IMR-90 (cell line): ENCODE data around the gene SLC66A2. TPM values are rescaled to one million over a fixed set of nuclear protein-coding genes. Genes with fewer than 3 reads are reported as not detected.

Experiments
- ATAC-seq: fragments of 200-7000 bp; cut with Tn5 transposase; 2 replicates; pipeline ENCODE4 v1.9.1; 2020; ENCODE audit warnings: low read depth, mild to moderate bottlenecking, moderate library complexity
- BruUV-seq: library from RNA; stranded (reverse); fragments of 400-500 nt; replicated peaks from 2 replicates; lab custom pipeline; 2021; lab: Mats Ljungman, UMichigan
- CTCF ChIA-PET: fragments of 300-600 bp; formaldehyde crosslinking; extraction: SDS; loops from one replicate; lab custom pipeline; 2021; ENCODE audit warnings: antibody characterized with exemption; lab: Yijun Ruan, JAX
- POLR2A ChIA-PET: fragments of 300-600 bp; sonication (Branson Sonifier 250); formaldehyde crosslinking; loops from one replicate; lab custom pipeline; 2022; ENCODE audit warnings: antibody characterized with exemption; ENCODE audit not compliant: unreplicated experiment; lab: Charles Lee
- DNase-seq: peaks from one replicate; pipeline ENCODE4 v3.0.0; 2013
- H2AFZ ChIP-seq: replicated peaks from 2 replicates; pipeline ENCODE3; 2013; ENCODE audit warnings: low read length, mild to moderate bottlenecking; ENCODE audit not compliant: poor library complexity
- H2AK5ac ChIP-seq: 2 replicates; pipeline ENCODE4 v1.6.1; 2013; ENCODE audit warnings: low read depth, low read length, inconsistent platforms
- H2AK9ac ChIP-seq: replicated peaks from 2 replicates; pipeline ENCODE3; 2013; ENCODE audit warnings: mild to moderate bottlenecking, low read depth, low read length, moderate library complexity; ENCODE audit not compliant: poor library complexity
- H2BK120ac ChIP-seq: 2 replicates; pipeline ENCODE4 v1.6.1; 2013; ENCODE audit warnings: low read depth, low read length, inconsistent platforms
- H2BK15ac ChIP-seq: 3 replicates; pipeline ENCODE4 v1.6.1; 2013; ENCODE audit warnings: low read depth, low read length, inconsistent platforms
- H2BK20ac ChIP-seq: 2 replicates; pipeline ENCODE4 v1.6.1; 2013; ENCODE audit warnings: low read depth, mild to moderate bottlenecking, inconsistent platforms, low read length, moderate library complexity
- H2BK5ac ChIP-seq: 2 replicates; pipeline ENCODE4 v1.6.1; 2013; ENCODE audit warnings: mild to moderate bottlenecking, low read depth, low read length, inconsistent platforms; ENCODE audit not compliant: poor library complexity, severe bottlenecking
- H3K14ac ChIP-seq: replicated peaks from 2 replicates; pipeline ENCODE4 v1.6.1; 2013; ENCODE audit warnings: low read depth, low read length, inconsistent platforms
- H3K18ac ChIP-seq: 2 replicates; pipeline ENCODE4 v1.6.1; 2013; ENCODE audit warnings: low read depth, low read length, control low read depth
- H3K23ac ChIP-seq: 2 replicates; pipeline ENCODE4 v1.6.1; 2013; ENCODE audit warnings: low read depth, low read length, inconsistent platforms
- H3K27ac ChIP-seq: 2 replicates; pipeline ENCODE4 v1.5.1; 2013; ENCODE audit warnings: mild to moderate bottlenecking, control low read depth, low read length; ENCODE audit not compliant: insufficient read depth
- H3K27me3 ChIP-seq: 2 replicates; pipeline ENCODE4 v1.6.1; 2013; ENCODE audit warnings: low read length; ENCODE audit not compliant: control insufficient read depth, insufficient read depth
- H3K36me3 ChIP-seq: 2 replicates; pipeline ENCODE4 v1.6.1; 2013; ENCODE audit warnings: low read length, mixed read lengths; ENCODE audit not compliant: control insufficient read depth, insufficient read depth
- H3K4ac ChIP-seq: 2 replicates; pipeline ENCODE4 v1.6.1; 2013; ENCODE audit warnings: low read depth, low read length, inconsistent platforms
- H3K4me1 ChIP-seq: 2 replicates; pipeline ENCODE4 v1.6.1; 2013; ENCODE audit warnings: low read length, mixed read lengths; ENCODE audit not compliant: control insufficient read depth, insufficient read depth
- H3K4me2 ChIP-seq: 2 replicates; pipeline ENCODE4 v1.6.1; 2013; ENCODE audit warnings: low read depth, mild to moderate bottlenecking, control low read depth, low read length, moderate library complexity
- H3K4me3 ChIP-seq: 2 replicates; pipeline ENCODE4 v1.5.1; 2013; ENCODE audit warnings: low read depth, mild to moderate bottlenecking, control low read depth, low read length, moderate library complexity; ENCODE audit not compliant: insufficient read depth
- H3K56ac ChIP-seq: 2 replicates; pipeline ENCODE4 v1.6.1; 2013; ENCODE audit warnings: low read length, inconsistent platforms; ENCODE audit not compliant: insufficient read depth; ENCODE audit errors: extremely low read depth
- H3K79me1 ChIP-seq, 2 experiments: 2 replicates each; pipeline ENCODE4 v1.6.1; 2013; ENCODE audit warnings: low read length in 2 of 2, inconsistent platforms in 1 of 2, low read depth in 1 of 2
- H3K9ac ChIP-seq: 2 replicates; pipeline ENCODE4 v1.6.1; 2013; ENCODE audit warnings: low read depth, low read length, control low read depth
- H3K9me1 ChIP-seq: 2 replicates; pipeline ENCODE4 v1.6.1; 2013; ENCODE audit warnings: low read length, inconsistent platforms; ENCODE audit not compliant: insufficient read depth
- H3K9me3 ChIP-seq: 2 replicates; pipeline ENCODE4 v1.6.1; 2013; ENCODE audit warnings: low read length; ENCODE audit not compliant: control insufficient read depth, insufficient read depth
- H4K20me1 ChIP-seq: 2 replicates; pipeline ENCODE4 v1.6.1; 2013; ENCODE audit warnings: low read length, inconsistent platforms; ENCODE audit not compliant: insufficient read depth
- H4K5ac ChIP-seq: 2 replicates; pipeline ENCODE4 v1.6.1; 2013; ENCODE audit warnings: mild to moderate bottlenecking, low read depth, low read length, control low read depth
- H4K8ac ChIP-seq, 2 experiments: 2 replicates each; pipeline ENCODE4 v1.6.1; 2013; ENCODE audit warnings: low read depth in 2 of 2, low read length in 2 of 2, control low read depth in 1 of 2, inconsistent platforms in 1 of 2
- H4K91ac ChIP-seq: 2 replicates; pipeline ENCODE4 v1.6.1; 2013; ENCODE audit warnings: low read depth, low read length, inconsistent platforms; ENCODE audit not compliant: insufficient read depth
- BHLHE40 ChIP-seq: fragments of 150-350 bp; IDR thresholded peaks from 2 replicates; pipeline ENCODE4 v1.6.1; 2016; ENCODE audit warnings: mild to moderate bottlenecking, low read depth, low read length
- CEBPB ChIP-seq: IDR thresholded peaks from 2 replicates; pipeline ENCODE4 v1.6.1; 2012; ENCODE audit warnings: low read depth, low read length, improper control_type of control experiment
- CHD1 ChIP-seq: IDR thresholded peaks from 2 replicates; pipeline ENCODE4 v1.6.1; 2012; ENCODE audit warnings: low read depth, low read length, improper control_type of control experiment
- ELK1 ChIP-seq: fragments of 150-350 bp; IDR thresholded peaks from 2 replicates; pipeline ENCODE4 v1.6.1; 2016; ENCODE audit warnings: low read depth, mild to moderate bottlenecking, low read length, moderate library complexity, borderline replicate concordance
- FOS ChIP-seq: fragments of 150-350 bp; IDR thresholded peaks from 2 replicates; pipeline ENCODE4 v1.6.1; 2016; ENCODE audit warnings: low read depth, low read length
- MAFK ChIP-seq: IDR thresholded peaks from 2 replicates; pipeline ENCODE4 v1.6.1; 2012; ENCODE audit warnings: low read depth, low read length, improper control_type of control experiment
- MAZ ChIP-seq: IDR thresholded peaks from 2 replicates; pipeline ENCODE4 v1.6.1; 2012; ENCODE audit warnings: low read depth, mild to moderate bottlenecking, low read length, improper control_type of control experiment, moderate library complexity, borderline replicate concordance
- MXI1 ChIP-seq: IDR thresholded peaks from 2 replicates; pipeline ENCODE4 v1.6.1; 2012; ENCODE audit warnings: low read depth, mild to moderate bottlenecking, low read length, moderate library complexity, borderline replicate concordance
- NFE2L2 ChIP-seq: fragments of 150-350 bp; IDR thresholded peaks from 2 replicates; pipeline ENCODE4 v1.6.1; 2016; ENCODE audit warnings: low read depth, mild to moderate bottlenecking, low read length
- POLR2A ChIP-seq: IDR thresholded peaks from 2 replicates; pipeline ENCODE4 v1.6.1; 2012; ENCODE audit warnings: mild to moderate bottlenecking, low read depth, low read length
- RAD21 ChIP-seq: IDR thresholded peaks from 2 replicates; pipeline ENCODE4 v1.6.1; 2012; ENCODE audit warnings: low read length, improper control_type of control experiment
- RCOR1 ChIP-seq: IDR thresholded peaks from 2 replicates; pipeline ENCODE4 v1.6.1; 2012; ENCODE audit warnings: mild to moderate bottlenecking, low read length, improper control_type of control experiment; ENCODE audit not compliant: insufficient replicate concordance
- RFX5 ChIP-seq: IDR thresholded peaks from 2 replicates; pipeline ENCODE4 v1.8.0; 2012; ENCODE audit warnings: low read depth, mild to moderate bottlenecking, low read length, moderate library complexity
- SMC3 ChIP-seq: fragments of 150-350 bp; IDR thresholded peaks from 2 replicates; pipeline ENCODE4 v1.6.1; 2016; ENCODE audit warnings: low read depth, mild to moderate bottlenecking, antibody characterized with exemption, low read length, moderate library complexity
- USF2 ChIP-seq: fragments of 150-350 bp; IDR thresholded peaks from 2 replicates; pipeline ENCODE4 v1.6.1; 2017; ENCODE audit warnings: mild to moderate bottlenecking, antibody characterized with exemption, low read length, low read depth
- WGBS, 2 experiments: methylation state at CpG; one replicate each; pipeline versions ENCODE4 v1.1.5 to v1.1.7; 2013; ENCODE audit warnings: missing lambda C conversion rate in 2 of 2; ENCODE audit not compliant: insufficient read length in 1 of 2; ENCODE audit errors: extremely low coverage in 2 of 2; 5-methylcytosine and 5-hydroxymethylcytosine counted together
- dilution Hi-C: fragments of 300-500 bp; cut with HindIII; formaldehyde crosslinking; loops from one replicate; pipeline ENCODE4 v1.14.3; 2018; ENCODE audit warnings: low sequenced_read_pairs; ENCODE audit not compliant: unreplicated experiment
- in situ Hi-C: fragments of 300-500 bp; cut with MboI; formaldehyde crosslinking; loops from 3 replicates; pipeline ENCODE4 v1.14.3; 2019; ENCODE audit warnings: low sequenced_read_pairs, inconsistent platforms, mixed read lengths
- intact Hi-C: fragments of 100-400 bp; cut with micrococcal nuclease; formaldehyde crosslinking; loops from 2 replicates; pipeline ENCODE4 v1.10.0; 2022
- polyA plus RNA-seq, 3 experiments: library from polyadenylated mRNA; depleted of rRNA; stranded (reverse); fragments of >200 nt; gene quantifications; 2 replicates each; pipeline ENCODE4 v1.2.3, GENCODE V29; 2012; ENCODE audit warnings: low replicate concordance in 1 of 3
- total RNA-seq: library from RNA; depleted of rRNA; stranded (reverse); fragments of >200 nt; gene quantifications from 2 replicates; pipeline ENCODE4 v1.2.3, GENCODE V29; 2012
- TF ChIP-seq, protein P1 (sequence below): conservative IDR thresholded peaks from 2 replicates; pipeline ENCODE4 v1.5.1; 2012; ENCODE audit warnings: mild to moderate bottlenecking, low read depth, low read length, improper control_type of control experiment

SLC66A2 gene
- total and polyA plus RNA-seq, 2 of the 4 experiments (the other 2 are of a cell fraction), result 17.6 to 23.5 TPM

DNA sequence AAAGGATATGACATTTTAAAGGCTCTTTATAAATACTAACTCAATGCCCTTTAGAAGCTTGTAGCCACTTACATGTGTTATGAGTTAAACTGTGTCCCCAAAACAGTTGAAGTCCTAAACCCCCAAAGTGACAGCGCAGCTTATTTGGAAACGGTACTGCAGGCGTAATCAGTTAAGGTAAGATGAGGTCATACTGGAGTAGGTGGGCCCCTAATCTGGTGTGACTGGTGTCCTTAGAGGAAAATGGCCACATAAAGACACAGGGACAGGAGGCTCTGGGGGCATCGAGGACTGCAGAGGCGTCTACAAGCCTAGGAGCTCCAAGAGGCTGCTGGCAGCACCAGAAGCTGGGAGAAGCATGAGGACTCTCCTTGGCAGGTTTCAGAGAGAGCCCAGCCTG, 28.4 kb upstream of the SLC66A2 start:
- H3K27ac ChIP-seq, result no peak overlapping the region; the same call in 1 of the 2 replicates
- POLR2A ChIA-PET, result no interaction called here
- no peaks in the 10 kb centered on the region for H3K9me3 ChIP-seq
- CTCF ChIA-PET, result no interaction called here
- no peak overlapping the region for H3K4me2 ChIP-seq
- H4K91ac ChIP-seq, result no peak overlapping the region
- no peak overlapping the region for H3K4ac ChIP-seq
- no peak overlapping the region for H3K18ac ChIP-seq
- H3K9me1 ChIP-seq, result peaks cover 22% of the 10 kb centered on the region
- H2BK20ac ChIP-seq, result no peak overlapping the region
- intact Hi-C loops, result no loop called here
- ATAC-seq (no peak), DNase-seq (no peak)
- no peak overlapping the region for H3K9ac ChIP-seq
- no peak overlapping the region for H2AK9ac ChIP-seq
- dilution Hi-C loops, result no loop called here
- peaks cover 24% of the 10 kb centered on the region for H3K36me3 ChIP-seq
- no peak overlapping the region for H2BK15ac ChIP-seq
- no peak overlapping the region for H2AK5ac ChIP-seq
- no peak overlapping the region for H2AFZ ChIP-seq
- no peak overlapping the region for H2BK120ac ChIP-seq
- 100% methylated on average over 2 of the region's 5 CpGs; no CpG with 5 or more reads in 1 of the 2 experiments for WGBS, 2 experiments
- H3K56ac ChIP-seq, result no peak overlapping the region
- H3K79me1 ChIP-seq, result peaks cover 28 to 75% of the 10 kb centered on the region in 2 experiments
- peaks cover 10% of the 10 kb centered on the region for H3K4me1 ChIP-seq
- TF ChIP-seq CEBPB (no peak), MAFK (no peak), CHD1 (no peak), RFX5 (no peak), RAD21 (no peak), ELK1 (no peak), BHLHE40 (no peak), SMC3 (no peak), RCOR1 (no peak), POLR2A (no peak), FOS (no peak), USF2 (no peak), MAZ (no peak), NFE2L2 (no peak), MXI1 (no peak)
- TF ChIP-seq, protein P1, sequence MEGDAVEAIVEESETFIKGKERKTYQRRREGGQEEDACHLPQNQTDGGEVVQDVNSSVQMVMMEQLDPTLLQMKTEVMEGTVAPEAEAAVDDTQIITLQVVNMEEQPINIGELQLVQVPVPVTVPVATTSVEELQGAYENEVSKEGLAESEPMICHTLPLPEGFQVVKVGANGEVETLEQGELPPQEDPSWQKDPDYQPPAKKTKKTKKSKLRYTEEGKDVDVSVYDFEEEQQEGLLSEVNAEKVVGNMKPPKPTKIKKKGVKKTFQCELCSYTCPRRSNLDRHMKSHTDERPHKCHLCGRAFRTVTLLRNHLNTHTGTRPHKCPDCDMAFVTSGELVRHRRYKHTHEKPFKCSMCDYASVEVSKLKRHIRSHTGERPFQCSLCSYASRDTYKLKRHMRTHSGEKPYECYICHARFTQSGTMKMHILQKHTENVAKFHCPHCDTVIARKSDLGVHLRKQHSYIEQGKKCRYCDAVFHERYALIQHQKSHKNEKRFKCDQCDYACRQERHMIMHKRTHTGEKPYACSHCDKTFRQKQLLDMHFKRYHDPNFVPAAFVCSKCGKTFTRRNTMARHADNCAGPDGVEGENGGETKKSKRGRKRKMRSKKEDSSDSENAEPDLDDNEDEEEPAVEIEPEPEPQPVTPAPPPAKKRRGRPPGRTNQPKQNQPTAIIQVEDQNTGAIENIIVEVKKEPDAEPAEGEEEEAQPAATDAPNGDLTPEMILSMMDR, result no peak
- in situ Hi-C loops, result no loop called here
- H4K20me1 ChIP-seq, result peaks cover 81% of the 10 kb centered on the region
- H3K4me3 ChIP-seq, result no peak overlapping the region
- BruUV-seq, result no TSS peak
- H3K27me3 ChIP-seq, result no peaks in the 10 kb centered on the region
- no peak overlapping the region for H3K23ac ChIP-seq
- no peak overlapping the region for H4K8ac ChIP-seq
- no peak overlapping the region for H2BK5ac ChIP-seq
- H3K14ac ChIP-seq, result no peak overlapping the region
- no peak overlapping the region for H4K5ac ChIP-seq
